Activated CD8-positive, alpha-beta memory T cell treated with anti-CD3 and anti-CD28 coated beads, Interleukin-2, amount 50 U/mL, for 24 hours (primary cell): ENCODE data around the gene ARHGEF3.

Source experiments
- DNase-seq: peaks from one replicate; pipeline ENCODE4 v3.0.0-alpha.2; 2020; ENCODE audit errors: extremely low read depth

Gene ARHGEF3, protein sequence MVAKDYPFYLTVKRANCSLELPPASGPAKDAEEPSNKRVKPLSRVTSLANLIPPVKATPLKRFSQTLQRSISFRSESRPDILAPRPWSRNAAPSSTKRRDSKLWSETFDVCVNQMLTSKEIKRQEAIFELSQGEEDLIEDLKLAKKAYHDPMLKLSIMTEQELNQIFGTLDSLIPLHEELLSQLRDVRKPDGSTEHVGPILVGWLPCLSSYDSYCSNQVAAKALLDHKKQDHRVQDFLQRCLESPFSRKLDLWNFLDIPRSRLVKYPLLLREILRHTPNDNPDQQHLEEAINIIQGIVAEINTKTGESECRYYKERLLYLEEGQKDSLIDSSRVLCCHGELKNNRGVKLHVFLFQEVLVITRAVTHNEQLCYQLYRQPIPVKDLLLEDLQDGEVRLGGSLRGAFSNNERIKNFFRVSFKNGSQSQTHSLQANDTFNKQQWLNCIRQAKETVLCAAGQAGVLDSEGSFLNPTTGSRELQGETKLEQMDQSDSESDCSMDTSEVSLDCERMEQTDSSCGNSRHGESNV

DNA sequence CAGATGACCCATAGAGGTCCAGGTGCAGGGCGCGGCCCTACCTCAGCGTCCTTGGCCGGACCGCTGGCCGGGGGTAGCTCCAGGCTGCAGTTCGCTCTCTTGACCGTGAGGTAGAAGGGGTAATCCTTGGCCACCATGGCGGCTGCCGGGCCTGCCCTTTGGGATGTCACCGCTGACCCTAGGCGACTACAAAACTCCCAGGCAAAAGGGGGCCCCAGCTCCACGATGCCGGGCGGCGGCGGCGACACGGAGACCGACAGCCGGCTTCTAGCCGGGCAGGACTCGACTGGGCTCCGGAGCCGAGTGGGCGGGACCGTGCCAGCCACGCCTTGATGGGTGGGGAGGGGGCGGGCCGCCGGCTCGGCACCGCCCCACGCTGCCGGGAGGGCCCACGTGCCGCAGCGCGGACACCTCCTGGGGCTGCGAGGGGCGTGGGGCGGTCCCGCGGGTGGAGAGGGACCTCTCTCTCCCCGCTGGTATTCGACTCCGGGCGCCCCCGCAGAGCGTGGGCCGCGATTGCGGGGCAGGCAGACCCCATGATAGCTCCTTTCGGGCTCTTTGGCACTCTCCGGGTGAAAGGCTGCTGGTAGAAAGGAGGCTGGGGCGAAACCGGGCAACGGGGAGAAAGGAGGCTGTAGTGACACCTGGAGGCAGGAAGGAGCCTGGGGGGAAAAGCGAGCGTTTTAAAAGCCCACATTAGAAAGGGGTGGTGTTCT lies at the start of gene ARHGEF3:
Gene ARHGEF3, minus strand, starts transcription at position 288 of the 716 bp plus-strand sequence. Its CDS starts 151 bp downstream, at position 137.
- peak; percentile 65 for DNase-seq

DNA sequence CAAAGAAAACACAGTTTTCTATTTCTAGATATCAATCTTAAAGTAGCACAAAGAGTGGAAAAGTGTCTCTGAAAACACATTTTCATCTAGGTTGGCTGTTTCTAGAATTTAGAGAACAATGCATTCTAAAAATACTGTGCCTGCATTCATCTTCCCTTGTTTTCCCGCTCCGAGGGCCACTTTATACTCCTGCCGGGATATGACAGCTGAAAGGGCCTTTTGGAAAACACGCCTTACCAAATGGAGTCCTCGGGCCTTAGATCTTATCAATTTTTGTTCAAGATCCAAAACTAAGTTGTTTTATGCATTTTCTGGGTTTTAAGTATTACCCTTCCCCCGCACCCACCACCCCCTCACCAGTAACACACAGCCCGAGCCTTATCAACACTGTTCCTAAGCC lies 47.9 kb upstream of the ARHGEF3 start:
- DNase-seq = no peak

DNA sequence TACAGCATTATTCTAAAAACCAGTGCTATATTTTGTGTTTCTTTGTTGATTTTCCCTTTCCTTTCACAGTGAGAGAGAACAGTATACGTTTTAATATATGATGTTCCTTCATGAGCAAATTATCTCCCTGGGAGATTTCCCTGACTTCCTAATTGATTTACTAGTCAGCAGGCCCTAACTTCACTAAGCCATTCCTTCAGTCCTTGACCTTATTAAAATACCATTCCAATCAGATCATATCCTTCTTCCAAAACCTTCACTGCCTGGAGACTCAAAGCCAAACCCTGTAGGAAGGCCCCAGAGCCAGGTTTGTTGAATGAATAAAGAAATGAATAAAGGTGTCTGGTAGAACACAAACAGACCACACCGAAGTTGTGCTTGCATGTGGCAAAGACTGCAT lies 43.8 kb upstream of the ARHGEF3 start:
- DNase-seq = no peak

DNA sequence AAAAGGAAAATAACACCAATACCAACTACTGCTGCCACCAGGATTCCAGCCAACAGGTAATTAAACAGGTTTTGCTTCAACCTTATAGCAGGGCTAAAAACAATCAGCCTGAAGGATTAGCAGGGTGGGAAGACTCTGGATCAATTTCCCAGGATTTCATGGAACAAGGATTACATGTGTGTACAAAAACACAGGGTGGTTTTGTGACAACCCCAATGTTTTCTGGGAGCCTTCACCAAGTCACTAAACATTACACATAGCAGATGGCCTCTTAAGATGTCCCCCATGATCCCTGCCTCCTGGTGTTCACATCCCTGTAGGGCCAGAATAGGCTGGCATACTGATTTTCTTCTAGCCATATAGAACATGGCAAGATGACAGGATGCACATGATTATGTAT lies 42.8 kb upstream of the ARHGEF3 start:
- DNase-seq = no peak

DNA sequence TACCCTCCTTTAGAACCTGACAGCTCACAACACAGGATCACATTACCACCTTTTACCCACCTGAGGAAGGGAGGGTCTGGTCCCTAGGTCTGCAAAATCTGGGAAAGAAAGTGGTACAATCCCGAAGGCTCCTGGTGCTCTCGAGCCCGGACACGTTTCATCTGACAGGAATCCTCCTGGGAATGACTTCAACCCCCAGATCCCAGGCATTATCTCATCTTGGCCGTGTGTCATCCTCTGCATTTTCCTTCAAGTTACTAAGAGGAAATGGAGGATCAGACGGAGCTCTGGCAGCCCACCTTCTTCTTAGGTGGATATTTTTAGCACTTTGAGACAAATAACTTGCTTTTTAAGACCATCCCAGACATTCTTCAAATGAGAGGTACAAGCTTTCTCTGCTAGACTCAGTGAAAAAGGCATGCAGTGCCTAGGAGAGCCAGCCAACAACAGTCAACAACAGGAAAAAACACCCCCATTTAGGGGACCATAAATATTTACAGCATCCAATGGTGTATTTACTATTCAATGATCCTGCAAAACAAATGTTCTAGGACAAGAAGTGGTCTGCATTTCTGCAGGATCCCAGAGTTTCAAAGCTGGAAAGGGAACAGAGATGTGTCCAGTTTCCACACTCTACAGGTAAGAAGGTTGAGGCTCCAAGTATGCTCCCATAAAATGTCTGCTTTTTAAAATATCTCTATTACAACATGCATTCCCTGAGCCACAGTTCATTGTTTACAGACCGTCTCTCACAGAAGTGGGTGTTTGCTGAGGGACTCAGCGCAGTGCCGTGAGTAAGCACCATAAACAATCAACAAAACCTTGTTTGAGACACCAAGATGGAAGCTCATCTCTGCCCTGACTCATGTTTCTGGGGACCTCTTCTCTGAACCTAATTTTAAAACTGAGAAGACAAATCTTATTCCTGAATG lies 38.3 kb upstream of the ARHGEF3 start:
- DNase-seq = no peak

DNA sequence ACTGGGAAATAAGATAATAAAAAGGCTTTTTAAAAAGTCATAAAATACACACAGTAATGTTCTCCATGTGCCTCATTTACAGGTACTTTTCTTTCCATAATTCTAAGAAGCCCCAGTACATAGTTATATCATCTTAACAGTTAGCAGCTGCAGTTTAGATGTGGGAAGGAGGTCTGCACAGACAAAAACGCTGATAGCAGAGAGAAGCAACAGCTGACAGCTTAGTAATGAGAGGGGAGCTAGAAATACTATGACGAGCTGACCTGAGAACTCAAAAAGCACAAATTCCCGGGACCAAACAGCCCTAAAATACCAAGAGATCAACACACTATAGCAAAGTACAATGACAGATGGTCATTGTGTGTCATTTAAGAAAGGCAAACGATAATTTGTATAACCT lies 36.7 kb upstream of the ARHGEF3 start:
- DNase-seq = no peak

DNA sequence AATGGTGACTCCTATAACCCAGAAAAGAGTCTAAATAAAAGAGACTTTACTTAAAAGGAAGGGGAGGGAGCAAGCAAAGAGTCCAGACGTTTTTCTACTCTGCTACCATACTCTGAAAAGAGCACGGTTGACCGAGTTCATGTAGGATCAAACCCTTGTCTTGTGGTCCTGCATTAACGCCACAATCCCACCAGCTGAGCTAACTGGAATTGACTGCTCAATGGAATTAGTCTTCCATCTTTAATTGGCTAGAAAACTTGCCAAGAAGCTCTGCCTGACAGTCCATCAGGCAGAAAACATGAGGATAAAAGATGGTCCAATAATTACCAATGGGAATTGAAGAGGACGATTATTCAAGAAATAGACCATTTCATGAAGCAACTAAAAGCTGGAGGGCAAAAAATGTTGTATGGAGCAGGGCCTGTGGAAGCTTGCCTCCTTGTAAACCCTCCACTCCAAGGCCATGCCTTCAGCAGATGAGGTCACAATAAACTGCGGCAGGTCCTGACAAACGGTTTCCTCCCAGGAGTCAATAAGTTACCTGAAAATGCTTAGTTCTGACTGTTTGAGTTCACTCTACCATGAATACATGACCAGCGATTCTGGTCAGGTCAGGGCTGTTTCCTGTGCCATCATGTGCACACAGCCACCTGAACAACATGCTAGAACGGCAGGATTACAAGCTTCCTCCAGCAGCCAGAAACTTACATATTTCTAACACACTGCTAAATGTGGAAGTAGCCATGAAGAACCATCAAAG lies 35.6 kb upstream of the ARHGEF3 start:
- no peak for DNase-seq

DNA sequence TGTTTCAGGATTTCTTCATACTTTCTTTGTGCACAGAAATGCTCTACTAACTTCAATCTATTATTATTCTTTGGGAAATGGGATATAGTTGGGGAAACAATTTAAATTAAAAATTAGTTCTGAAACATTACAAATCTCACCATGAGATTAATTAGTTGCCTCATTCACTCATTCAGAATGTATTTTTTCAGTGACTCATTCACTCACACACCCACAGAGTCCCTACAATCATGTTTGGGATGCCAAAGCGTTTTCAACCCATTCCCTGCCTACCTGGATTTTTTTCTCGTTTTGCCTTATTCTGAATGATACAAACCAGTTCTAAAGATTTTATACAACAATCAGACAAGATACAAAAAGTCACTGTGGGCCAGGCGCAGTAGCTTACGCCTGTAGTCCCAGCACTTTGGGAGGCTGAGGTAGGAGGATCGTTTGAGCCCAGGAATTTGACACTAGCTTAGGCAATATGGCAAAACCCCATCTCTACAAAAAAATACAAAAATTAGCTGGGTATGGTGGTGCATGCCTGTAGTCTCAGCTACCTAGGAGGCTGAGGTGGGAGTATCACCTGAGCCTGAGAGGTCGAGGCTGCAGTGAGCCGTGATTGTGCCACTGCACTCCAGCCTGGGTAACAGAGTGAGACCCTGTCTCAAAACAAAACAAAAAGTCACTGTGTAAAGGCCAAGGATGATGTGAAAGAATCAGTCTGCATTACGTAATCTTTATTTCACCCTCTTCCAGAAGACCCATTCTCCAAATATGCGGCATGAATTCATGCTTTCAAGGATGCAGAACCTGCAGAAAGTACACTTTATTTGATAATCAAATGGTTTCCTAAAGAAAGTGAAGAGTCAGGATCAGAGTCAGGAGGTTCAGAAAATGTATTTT lies 34.8 kb upstream of the ARHGEF3 start:
- no peak for DNase-seq

DNA sequence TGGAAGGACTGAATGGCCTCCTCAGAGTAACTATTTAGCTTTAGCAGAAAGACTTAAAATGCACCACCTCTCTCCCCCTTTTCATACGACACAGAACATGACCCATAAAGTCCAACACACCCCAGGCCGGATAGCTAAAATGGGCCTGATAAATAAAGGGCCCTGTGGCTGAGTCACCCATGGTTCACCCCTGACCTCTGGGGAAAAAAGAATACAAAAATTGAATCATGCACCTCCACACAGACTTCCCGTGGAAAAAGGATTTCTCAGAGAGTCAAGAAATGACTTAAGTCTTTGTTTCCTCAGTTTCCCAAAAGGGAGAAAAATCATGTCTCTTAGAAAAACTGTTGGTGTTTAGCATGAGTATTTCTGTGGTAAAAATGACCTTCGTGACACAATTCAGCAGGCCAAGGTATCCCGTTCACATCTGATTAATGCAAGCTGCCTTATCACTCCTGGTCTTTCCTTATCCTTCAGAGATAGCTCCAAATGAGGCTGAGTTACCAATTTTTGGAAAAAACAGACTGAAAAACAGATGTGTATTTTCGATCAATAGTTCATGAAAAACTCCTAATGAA lies 34.0 kb upstream of the ARHGEF3 start:
- no peak for DNase-seq

DNA sequence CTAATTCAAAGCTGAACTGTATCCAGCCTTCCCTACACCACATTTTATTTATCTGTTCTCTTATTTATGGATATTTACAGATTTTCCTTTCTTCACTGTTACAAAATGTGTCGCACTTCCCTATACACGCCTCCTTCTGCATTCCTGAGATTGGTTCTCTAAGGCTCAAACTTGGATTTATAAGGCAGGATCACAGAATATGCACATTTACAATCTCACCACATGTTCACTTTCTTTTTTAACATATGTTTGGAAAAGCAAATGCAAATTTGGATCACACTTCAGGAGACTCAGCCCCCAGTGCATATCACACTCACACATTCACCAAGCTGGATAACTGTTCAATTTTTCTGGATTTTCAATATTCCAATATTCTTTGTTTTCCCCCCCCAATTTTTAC lies 31.8 kb upstream of the ARHGEF3 start:
- DNase-seq = no peak

DNA sequence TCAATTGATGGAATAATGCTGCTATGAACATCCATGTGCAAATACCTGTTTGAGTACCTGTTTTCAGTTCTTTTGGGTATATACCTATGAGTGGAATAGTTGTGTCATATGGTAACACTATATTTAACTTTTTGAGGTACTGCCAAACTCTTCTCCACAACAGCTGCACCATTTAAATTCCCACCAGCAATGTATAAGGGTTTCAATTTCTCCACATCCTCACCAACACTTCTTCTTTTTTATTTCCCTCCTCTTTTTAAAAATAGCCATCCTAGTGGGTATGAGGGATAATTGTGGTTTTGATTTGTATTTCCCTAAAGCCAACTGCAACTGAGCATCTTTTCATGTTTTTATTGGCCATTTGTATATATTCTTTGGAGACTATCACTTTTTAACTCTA lies 31.3 kb upstream of the ARHGEF3 start:
- DNase-seq = no peak

DNA sequence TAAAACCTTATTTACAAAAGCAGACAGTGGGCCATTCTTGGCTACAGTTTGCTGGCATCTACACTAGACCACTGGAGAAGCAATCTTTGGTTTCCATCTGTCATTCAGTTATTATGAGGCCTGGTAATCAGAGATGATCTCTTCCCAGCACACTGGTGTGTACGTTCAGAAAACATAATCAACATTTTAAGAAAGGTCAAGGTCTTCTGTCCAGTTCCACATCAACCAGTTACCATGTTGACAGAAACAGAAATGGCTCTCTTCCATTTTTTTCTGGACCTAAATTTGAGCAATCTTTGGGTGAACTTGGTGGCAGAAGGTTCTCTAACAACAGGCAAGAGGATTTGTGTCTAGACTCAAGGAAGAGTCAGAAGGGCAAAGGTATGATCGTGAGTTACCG lies 29.8 kb upstream of the ARHGEF3 start:
- DNase-seq = no peak

DNA sequence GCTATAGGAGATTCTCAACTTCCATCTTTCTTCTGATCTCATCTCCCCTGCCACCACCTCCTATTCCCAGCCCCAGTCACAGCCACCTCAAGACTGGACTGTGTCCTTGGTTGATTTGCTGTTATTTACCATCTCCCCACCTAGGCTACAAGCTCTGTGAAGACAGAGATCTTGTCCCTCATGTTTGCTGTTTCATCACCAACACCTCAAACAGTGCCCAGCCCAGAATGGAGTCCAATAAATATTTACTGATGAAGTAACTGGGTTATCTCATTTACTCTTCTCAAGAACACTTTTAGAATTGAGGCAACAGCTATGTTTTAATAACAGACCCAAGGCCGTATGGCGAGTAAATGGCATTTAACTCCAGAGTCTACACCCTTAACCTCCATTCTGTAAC lies 29.1 kb upstream of the ARHGEF3 start:
- DNase-seq = no peak

DNA sequence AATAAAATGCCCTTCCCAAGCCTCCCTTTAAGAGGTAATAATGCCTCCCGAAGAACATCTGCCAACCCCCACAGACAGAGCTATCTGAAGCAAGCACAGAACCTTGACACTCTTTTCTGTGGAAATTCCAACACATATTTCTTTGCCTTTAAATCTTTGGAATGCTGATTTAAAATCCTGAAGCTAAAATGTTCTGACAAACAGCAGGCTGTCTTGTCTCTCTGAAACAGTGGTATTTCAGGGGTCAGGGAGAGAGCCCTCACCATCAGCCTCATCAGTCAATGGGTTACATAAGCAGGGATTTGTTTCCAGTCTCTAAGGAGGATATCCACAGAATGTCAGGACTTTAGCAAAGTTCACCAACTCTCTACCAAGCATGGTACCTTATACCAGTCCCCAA lies 27.8 kb upstream of the ARHGEF3 start:
- no peak for DNase-seq

DNA sequence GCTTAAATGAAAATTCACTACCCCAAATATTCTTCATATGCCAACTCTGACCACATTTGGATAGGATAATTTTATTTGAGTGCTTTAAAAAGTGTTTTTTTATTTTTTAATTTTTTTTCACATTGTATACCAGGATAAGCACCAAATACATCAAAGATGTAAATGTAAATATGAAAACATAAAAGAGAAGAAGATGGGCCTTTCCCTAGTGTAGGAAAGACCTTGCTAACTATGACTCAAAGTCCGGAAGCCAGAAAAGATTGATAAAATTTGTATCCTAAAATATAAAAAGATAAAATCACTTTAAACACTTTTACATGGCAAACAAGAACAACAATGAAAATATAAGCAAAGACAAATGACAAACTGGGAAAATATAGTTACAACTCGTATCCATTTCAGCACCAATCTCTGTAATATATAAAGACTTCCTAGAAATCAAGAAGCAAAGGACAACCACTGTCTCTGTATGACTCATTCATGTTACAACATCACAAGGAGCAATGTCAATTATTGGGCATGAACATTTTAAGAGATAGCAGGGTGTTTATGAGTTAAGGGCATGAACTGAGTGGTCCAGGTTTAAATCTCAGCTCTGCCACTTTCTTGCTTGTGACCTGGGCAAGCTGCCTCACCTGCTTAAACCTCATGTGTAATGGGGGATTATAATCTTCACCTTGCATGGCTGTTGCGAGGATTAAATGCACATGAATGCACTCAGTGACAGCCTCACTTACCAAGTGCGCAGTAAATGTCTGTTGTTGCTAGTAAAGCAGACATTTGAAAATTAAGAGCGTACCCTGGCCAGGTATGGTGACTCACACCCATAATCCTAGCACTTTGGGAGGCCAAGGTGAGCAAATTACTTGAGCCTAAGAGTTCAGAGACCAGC lies 25.3 kb upstream of the ARHGEF3 start:
- DNase-seq = no peak

DNA sequence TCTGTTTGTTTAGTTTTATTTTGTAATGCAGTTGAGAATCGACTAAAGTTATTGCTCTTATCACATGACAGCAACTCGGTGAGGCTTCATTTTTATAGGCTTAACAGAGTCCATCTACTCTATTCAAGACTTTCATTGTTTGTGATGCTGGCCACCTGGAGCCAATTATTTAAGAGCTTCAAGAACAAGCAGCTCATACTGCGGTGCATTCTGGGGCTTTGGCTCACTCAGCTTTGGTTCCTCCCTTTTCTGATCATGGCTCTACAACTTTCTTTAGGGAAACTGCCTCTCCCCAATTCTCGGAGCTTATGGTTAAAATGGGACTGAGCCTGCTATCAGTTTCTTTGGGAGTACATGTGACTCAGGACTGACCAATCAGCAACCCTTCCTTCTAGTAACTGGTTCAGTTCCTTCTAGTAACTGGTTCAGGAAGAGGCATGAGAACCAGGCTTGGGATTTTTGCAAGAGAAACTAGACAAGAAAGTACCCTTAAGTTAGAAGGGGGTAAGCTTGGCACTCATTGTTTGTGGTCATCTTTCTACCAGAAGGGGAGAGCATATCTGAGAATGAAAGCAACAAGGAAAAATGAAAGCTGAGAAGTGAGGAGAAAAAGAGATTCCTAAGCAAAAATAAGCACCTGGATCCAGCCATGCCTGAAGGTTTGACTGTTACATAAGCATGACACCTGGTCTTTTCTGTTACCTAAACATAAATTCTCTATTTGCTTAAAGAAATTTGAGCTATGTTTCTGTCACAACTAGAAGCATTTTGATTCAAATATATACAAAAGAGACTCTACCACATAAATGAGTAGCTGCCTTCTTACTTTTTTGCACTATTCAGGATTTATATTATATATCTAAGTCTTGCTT lies 24.1 kb upstream of the ARHGEF3 start:
- DNase-seq = no peak

DNA sequence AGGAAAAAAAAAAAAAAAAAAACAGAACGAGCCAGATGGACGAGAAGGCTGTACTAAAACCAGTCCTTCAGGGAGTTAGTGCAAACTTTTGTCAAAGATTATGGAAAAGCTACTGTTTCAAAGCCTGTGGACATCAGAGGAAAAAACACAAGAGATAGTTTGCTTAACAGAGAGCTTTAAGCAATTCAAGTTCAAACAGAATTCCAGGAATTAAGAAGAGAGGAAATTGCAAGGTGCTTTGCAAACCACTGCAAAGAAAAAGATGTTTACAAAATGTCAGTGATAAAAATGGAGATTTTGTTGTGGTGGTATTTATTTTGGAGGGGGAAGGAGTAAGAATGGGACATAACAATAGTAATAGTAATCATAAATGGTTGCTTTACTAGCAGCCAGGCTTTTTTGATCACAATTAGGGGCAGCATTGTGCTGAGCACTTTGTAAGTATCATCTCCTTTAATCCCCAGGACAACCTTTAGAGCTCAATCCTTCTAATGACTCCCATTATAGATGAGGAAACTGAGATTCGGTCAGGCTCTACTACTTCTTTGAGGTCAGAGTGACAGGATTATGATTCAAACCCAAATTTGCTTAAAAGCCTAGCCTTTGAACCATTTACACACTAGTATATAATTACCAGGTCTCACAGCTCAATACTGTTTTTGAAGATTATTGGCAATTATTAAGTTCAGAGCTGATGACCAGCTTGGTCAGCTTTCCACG lies 22.4 kb upstream of the ARHGEF3 start:
- DNase-seq = no peak
